Measurements from ENCODE around the gene ARHGEF4. TPM values are rescaled to one million over a fixed set of nuclear protein-coding genes. Genes with fewer than 3 reads are reported as not detected.

Gene ARHGEF4
- total and polyA plus RNA-seq, 3 experiments from 2014 or later, result 0.51 to 5.3 (median 1.2) TPM

DNA sequence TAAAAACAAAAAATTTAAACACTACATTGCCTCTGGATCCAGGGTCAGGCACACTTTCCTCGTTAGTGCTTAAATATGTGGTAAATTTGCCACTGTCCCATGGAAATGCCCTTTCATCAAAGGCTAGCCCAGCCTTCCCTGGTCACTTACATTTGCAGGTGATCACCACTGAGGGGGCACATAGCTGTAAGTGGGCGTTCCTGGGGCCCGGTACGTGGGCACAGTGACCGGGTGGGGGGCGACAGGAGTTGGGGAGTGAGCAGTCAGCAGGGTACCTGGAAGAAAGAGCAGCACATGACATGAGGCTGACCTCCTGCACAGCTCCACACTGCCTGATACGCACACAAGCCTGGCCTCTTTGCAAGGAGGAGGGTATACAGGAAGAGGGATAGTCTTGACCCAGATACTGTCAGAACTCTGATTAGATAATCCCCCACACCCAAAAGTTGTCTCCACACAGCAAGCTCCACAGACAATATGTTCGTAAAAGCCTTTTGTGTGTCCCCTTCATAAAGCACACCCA lies 216.1 kb downstream of the ARHGEF4 start:
- Mint-ChIP-seq H3K9me3 (peaks cover 0 to 3% (median 0%) of the 10 kb centered on the region in 5 donors), H3K36me3 (peaks cover 12 to 93% (median 17%) of the 10 kb centered on the region in 3 donors), H3K4me3 (no peak overlapping the region), H3K4me1 (peaks cover 8 to 23% (median 21%) of the 10 kb centered on the region in 3 donors), H3K27ac (peak overlapping the region in 2 of 8 donors; percentile 33 to 57), H3K27me3 (no peaks in the 10 kb centered on the region)
- CTCF ChIA-PET, result no interaction called here
- no peaks in the 10 kb centered on the region for H3K4me1 ChIP-seq (ENCODE audit: insufficient read depth, low read length)
- no peak overlapping the region for H3K4me3 ChIP-seq (ENCODE audit: low read length)
- H3K36me3 ChIP-seq (ENCODE audit: insufficient read depth, low read length), result peaks cover 62% of the 10 kb centered on the region
- DNase-seq, result no peak
- POLR2A ChIA-PET, result no interaction called here
- H3K9me3 ChIP-seq (ENCODE audit: low read length), result no peaks in the 10 kb centered on the region
- H3K27me3 ChIP-seq (ENCODE audit: insufficient read depth, low read length, poor library complexity, severe bottlenecking), result no peaks in the 10 kb centered on the region
- no peak overlapping the region for H3K27ac ChIP-seq (ENCODE audit: low read depth, low read length)

DNA sequence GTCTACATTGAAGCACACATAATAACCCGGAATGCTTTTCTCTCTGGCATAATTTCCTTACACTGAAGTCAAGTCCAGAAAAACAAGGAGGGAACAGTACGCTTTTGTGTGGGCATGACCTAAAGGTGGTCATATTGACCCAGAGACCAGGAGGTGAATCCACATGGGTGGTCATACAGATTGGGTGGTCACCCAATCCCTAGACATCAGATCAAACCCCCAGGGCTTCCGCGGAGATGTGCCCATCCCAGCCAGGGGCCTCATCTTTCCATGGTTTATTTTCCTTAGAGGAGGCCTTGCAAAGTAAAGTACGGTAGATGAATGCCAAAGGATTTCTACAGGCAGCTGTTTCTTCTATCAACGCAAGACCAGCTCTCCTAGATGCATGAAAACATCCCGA lies 217.8 kb downstream of the ARHGEF4 start:
- peaks cover 18 to 38% (median 36%) of the 10 kb centered on the region in 3 donors for H3K4me1 Mint-ChIP-seq
- no peaks in the 10 kb centered on the region for H3K27me3 ChIP-seq (ENCODE audit: insufficient read depth, low read length, poor library complexity, severe bottlenecking)
- H3K27ac ChIP-seq (ENCODE audit: low read depth, low read length), result no peak overlapping the region
- peak overlapping the region in 4 of 8 donors; percentile 26 to 68 (median 40) for H3K27ac Mint-ChIP-seq
- no peaks in the 10 kb centered on the region for H3K27me3 Mint-ChIP-seq
- ChIA-PET CTCF (no interaction called here), POLR2A (no interaction called here)
- DNase-seq, result no peak
- peaks cover 0 to 3% (median 0%) of the 10 kb centered on the region in 5 donors for H3K9me3 Mint-ChIP-seq
- peaks cover 12 to 93% (median 17%) of the 10 kb centered on the region in 3 donors for H3K36me3 Mint-ChIP-seq
- H3K4me3 Mint-ChIP-seq, result no peak overlapping the region
- no peaks in the 10 kb centered on the region for H3K9me3 ChIP-seq (ENCODE audit: low read length)
- H3K36me3 ChIP-seq (ENCODE audit: insufficient read depth, low read length), result peaks cover 71% of the 10 kb centered on the region
- H3K4me3 ChIP-seq (ENCODE audit: low read length), result no peak overlapping the region
- H3K4me1 ChIP-seq (ENCODE audit: insufficient read depth, low read length), result no peaks in the 10 kb centered on the region

DNA sequence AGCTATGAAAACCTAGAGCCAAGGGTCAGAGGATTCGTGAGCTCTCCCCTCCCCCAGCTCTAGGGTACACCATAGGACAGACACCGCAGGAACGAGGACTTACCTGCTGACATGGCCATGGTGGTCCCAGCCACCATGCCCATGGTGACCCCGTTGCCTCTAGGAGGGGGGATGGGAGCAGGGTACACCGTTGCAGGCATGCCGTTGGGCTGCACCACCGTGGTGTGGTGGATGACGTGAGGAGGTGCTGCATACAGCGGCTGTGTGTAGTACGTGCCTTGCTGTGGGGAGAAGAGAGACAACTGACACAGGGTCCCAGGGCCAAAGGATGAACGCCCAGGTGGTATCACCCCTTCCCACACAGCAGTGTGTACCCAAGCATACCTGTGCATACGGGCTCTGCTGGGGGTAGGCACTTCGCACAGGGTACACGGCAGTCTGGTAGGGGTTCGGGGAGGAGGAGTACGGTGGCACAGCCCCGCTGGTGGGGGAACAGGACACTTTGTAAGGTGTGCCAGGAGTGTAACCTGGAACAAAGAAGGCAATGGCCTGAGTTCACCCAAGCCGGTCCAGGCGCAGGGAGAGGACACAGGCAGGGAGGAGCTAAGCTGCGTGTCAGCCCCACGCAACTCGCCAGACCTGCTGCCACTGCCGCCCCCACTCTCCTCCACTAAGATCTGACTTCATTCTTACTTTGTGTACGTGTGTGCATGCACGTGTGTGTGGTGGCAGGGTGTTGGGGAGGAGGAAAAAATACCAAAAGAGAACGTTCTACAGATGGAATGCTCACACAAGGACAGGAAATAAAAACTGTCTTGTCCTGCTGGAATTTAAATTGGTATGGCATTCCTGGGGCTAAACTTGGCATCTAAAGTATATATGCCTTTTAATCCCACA lies 218.7 kb downstream of the ARHGEF4 start:
- POLR2A ChIA-PET, result no interaction called here
- peaks cover 12 to 91% (median 16%) of the 10 kb centered on the region in 3 donors for H3K36me3 Mint-ChIP-seq
- Histone ChIP-seq H3K27ac (ENCODE audit: low read depth, low read length) (no peak overlapping the region), H3K36me3 (ENCODE audit: insufficient read depth, low read length) (peaks cover 63% of the 10 kb centered on the region), H3K9me3 (ENCODE audit: low read length) (no peaks in the 10 kb centered on the region), H3K4me3 (ENCODE audit: low read length) (no peak overlapping the region), H3K4me1 (ENCODE audit: insufficient read depth, low read length) (no peaks in the 10 kb centered on the region), H3K27me3 (ENCODE audit: insufficient read depth, low read length, poor library complexity, severe bottlenecking) (no peaks in the 10 kb centered on the region)
- CTCF ChIA-PET, result no interaction called here
- DNase-seq, result no peak
- H3K27ac Mint-ChIP-seq, result peak overlapping the region in 1 of 8 donors; percentile 25
- no peak overlapping the region for H3K4me3 Mint-ChIP-seq
- peaks cover 19 to 42% (median 41%) of the 10 kb centered on the region in 3 donors for H3K4me1 Mint-ChIP-seq
- peaks cover 0 to 3% (median 0%) of the 10 kb centered on the region in 5 donors for H3K9me3 Mint-ChIP-seq
- H3K27me3 Mint-ChIP-seq, result no peaks in the 10 kb centered on the region

DNA sequence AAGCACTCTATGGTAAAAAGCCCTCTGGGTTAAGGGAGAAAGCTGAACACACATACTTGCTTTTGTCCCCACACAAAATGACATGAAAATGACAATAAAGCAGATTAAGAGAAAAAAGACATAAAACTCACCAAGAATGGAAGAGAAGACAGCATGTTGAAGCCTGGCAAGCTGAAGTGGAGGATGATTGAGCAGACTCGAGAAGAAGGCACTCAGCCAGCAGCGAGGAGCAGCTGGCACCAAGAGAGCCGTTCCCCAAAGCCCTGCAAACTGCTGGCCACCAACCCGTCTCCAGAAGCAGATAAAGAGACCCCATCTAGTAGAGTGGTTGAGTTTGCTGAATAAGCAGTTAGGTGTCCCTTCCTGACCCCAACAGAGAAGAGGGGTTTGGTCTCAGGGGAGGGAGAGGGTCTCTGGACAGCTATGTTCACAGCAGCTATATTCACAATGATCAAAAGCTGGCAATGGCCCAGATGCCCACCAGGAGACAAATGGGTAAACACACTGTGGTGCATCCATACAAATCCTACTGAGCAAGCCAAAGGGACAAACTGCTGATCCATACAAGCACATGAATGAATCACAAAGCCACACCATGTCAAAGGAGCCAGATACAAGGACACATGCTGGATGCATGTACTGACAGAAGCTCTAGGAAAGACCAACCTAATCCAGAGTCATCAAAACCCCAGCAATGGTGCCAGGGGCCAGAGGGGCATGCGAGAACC lies 219.7 kb downstream of the ARHGEF4 start:
- Histone ChIP-seq H3K36me3 (ENCODE audit: insufficient read depth, low read length) (peaks cover 56% of the 10 kb centered on the region), H3K27me3 (ENCODE audit: insufficient read depth, low read length, poor library complexity, severe bottlenecking) (no peaks in the 10 kb centered on the region), H3K4me3 (ENCODE audit: low read length) (no peak overlapping the region), H3K9me3 (ENCODE audit: low read length) (no peaks in the 10 kb centered on the region), H3K4me1 (ENCODE audit: insufficient read depth, low read length) (no peaks in the 10 kb centered on the region), H3K27ac (ENCODE audit: low read depth, low read length) (no peak overlapping the region)
- Mint-ChIP-seq H3K4me3 (no peak overlapping the region), H3K27me3 (no peaks in the 10 kb centered on the region), H3K27ac (peak overlapping the region in 3 of 8 donors; percentile 25 to 85 (median 66)), H3K4me1 (peaks cover 21 to 48% (median 47%) of the 10 kb centered on the region in 3 donors), H3K9me3 (peaks cover 0 to 3% (median 0%) of the 10 kb centered on the region in 5 donors), H3K36me3 (peaks cover 12 to 87% (median 18%) of the 10 kb centered on the region in 3 donors)
- POLR2A ChIA-PET, result no interaction called here
- DNase-seq, result no peak
- CTCF ChIA-PET, result no interaction called here

DNA sequence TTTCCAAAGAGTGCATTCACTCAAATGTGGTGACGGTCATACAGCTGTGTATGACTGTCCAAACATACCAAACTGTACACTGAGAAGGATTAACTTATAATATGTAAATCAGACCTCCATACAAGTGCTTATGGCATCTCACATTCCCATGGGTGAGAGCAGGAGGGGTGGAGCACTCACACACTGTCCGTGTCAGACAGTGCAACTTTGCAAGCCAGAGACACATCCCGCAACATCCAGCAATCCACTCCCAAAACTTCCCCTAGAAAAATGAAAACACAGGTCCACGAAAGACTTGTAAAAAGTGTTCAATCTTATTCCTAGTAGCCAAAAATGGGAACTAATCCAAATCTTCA lies 220.2 kb downstream of the ARHGEF4 start:
- H3K9me3 ChIP-seq (ENCODE audit: low read length), result no peaks in the 10 kb centered on the region
- Mint-ChIP-seq H3K4me3 (no peak overlapping the region), H3K4me1 (peaks cover 23 to 52% (median 52%) of the 10 kb centered on the region in 3 donors), H3K27ac (peak overlapping the region in 2 of 8 donors; percentile 17 to 66), H3K9me3 (no peaks in the 10 kb centered on the region), H3K36me3 (peaks cover 7 to 85% (median 13%) of the 10 kb centered on the region in 3 donors), H3K27me3 (no peaks in the 10 kb centered on the region)
- POLR2A ChIA-PET, result interaction anchor here (0.6 kb wide), 1 partner anchor 98 kb away, joined by 3 read pairs; no protein-coding TSS in a partner anchor
- peaks cover 54% of the 10 kb centered on the region for H3K36me3 ChIP-seq (ENCODE audit: insufficient read depth, low read length)
- H3K4me1 ChIP-seq (ENCODE audit: insufficient read depth, low read length), result no peaks in the 10 kb centered on the region
- no peak overlapping the region for H3K27ac ChIP-seq (ENCODE audit: low read depth, low read length)
- no peak overlapping the region for H3K4me3 ChIP-seq (ENCODE audit: low read length)
- CTCF ChIA-PET, result no interaction called here
- no peak for DNase-seq
- no peaks in the 10 kb centered on the region for H3K27me3 ChIP-seq (ENCODE audit: insufficient read depth, low read length, poor library complexity, severe bottlenecking)

DNA sequence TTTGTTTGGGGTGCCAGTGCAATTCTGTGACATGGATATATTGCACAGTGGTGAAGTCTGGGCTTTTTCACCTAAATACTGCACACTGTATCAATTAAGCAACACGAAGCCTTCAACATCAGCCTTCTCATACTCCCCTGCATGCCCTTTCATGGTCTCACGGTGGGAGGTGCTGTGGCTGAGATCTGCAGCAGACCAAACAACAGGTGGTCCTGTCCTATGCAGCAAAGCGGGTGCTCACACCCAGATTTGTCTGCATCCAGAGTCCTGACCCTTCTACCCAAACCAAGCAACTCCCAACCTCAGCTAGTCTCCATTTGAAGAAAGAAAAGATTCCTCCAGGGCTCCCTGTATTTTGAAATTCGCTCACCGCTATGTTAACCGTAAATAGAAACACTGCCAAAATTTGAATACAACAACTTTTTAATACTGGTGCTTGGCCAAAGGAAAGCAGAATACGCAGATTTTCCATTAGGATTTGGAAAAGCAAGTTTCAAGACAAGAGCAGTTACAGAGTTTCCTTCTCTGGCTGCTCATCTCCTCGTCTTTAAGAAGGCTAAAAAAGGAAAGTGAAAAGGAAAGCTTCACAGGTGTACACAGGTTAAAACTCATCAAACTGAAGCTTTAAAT lies 221.6 kb downstream of the ARHGEF4 start:
- no peaks in the 10 kb centered on the region for H3K9me3 Mint-ChIP-seq
- DNase-seq, result no peak
- Histone ChIP-seq H3K9me3 (ENCODE audit: low read length) (no peaks in the 10 kb centered on the region), H3K4me3 (ENCODE audit: low read length) (no peak overlapping the region), H3K27me3 (ENCODE audit: insufficient read depth, low read length, poor library complexity, severe bottlenecking) (no peaks in the 10 kb centered on the region), H3K36me3 (ENCODE audit: insufficient read depth, low read length) (peaks cover 40% of the 10 kb centered on the region), H3K4me1 (ENCODE audit: insufficient read depth, low read length) (no peaks in the 10 kb centered on the region), H3K27ac (ENCODE audit: low read depth, low read length) (no peak overlapping the region)
- no peak overlapping the region for H3K4me3 Mint-ChIP-seq
- POLR2A ChIA-PET, result no interaction called here
- CTCF ChIA-PET, result no interaction called here
- peaks cover 5 to 81% (median 14%) of the 10 kb centered on the region in 3 donors for H3K36me3 Mint-ChIP-seq
- peak overlapping the region in 3 of 8 donors; percentile 9 to 51 (median 27) for H3K27ac Mint-ChIP-seq
- peaks cover 29 to 62% (median 58%) of the 10 kb centered on the region in 3 donors for H3K4me1 Mint-ChIP-seq
- no peaks in the 10 kb centered on the region for H3K27me3 Mint-ChIP-seq

DNA sequence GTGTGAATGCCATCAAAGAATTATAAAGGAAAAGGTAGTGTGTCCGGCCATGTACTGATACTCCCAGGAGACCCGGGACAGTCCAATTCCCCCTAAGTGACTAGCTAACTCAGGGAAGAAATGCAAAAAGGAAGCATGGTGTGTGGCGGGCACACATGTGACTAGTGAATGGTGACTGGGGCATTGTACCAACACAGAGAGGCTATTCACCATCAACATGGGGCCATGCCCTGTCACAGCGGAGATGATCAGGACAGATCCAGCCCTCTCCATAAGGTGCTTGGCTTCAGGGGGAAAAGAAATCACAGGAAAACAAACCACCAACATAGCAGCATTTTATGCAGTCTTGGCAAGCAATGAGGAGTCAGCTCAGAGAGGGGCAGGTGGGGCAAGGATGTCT lies 222.2 kb downstream of the ARHGEF4 start:
- H3K4me3 ChIP-seq (ENCODE audit: low read length), result no peak overlapping the region
- POLR2A ChIA-PET, result no interaction called here
- Mint-ChIP-seq H3K4me3 (no peak overlapping the region), H3K27me3 (no peaks in the 10 kb centered on the region), H3K36me3 (peaks cover 5 to 83% (median 14%) of the 10 kb centered on the region in 3 donors), H3K9me3 (no peaks in the 10 kb centered on the region), H3K27ac (peak overlapping the region in 3 of 8 donors; percentile 9 to 70 (median 64)), H3K4me1 (peaks cover 34 to 68% (median 60%) of the 10 kb centered on the region in 3 donors)
- H3K36me3 ChIP-seq (ENCODE audit: insufficient read depth, low read length), result peaks cover 37% of the 10 kb centered on the region
- H3K9me3 ChIP-seq (ENCODE audit: low read length), result no peaks in the 10 kb centered on the region
- CTCF ChIA-PET, result no interaction called here
- H3K27ac ChIP-seq (ENCODE audit: low read depth, low read length), result no peak overlapping the region
- H3K27me3 ChIP-seq (ENCODE audit: insufficient read depth, low read length, poor library complexity, severe bottlenecking), result no peaks in the 10 kb centered on the region
- H3K4me1 ChIP-seq (ENCODE audit: insufficient read depth, low read length), result no peaks in the 10 kb centered on the region
- no peak for DNase-seq
